ENCODE data around the gene RBFOX2.

RBFOX2 gene

GRCh38 chr22:35761037-35761436, 267.6 kb downstream of the RBFOX2 start:
- Histone ChIP-seq H4K20me1 (ENCODE audit: insufficient read depth, low read length) (no peaks in the 10 kb centered on the region), H3K9me3 (ENCODE audit: low read length) (no peaks in the 10 kb centered on the region), H3K4me1 (ENCODE audit: insufficient read depth, low read length, severe bottlenecking) (peaks cover 72% of the 10 kb centered on the region), H3F3A (ENCODE audit: insufficient read depth, low read length) (no peaks in the 10 kb centered on the region), H3K9ac (ENCODE audit: low read length) (no peak overlapping the region; the same call in 1 of the 2 replicates), H3K79me2 (ENCODE audit: insufficient read depth, low read length) (no peaks in the 10 kb centered on the region), H2AFZ (ENCODE audit: low read length) (no peak overlapping the region), H3K27ac (ENCODE audit: low read depth, low read length, poor library complexity, severe bottlenecking) (peak overlapping the region; percentile 99), H3K4me2 (ENCODE audit: low read length) (no peak overlapping the region), H3K27me3 (ENCODE audit: insufficient read depth, low read length) (no peaks in the 10 kb centered on the region), H3K4me3 (ENCODE audit: low read depth, low read length, poor library complexity, severe bottlenecking) (no peak overlapping the region), H3K36me3 (ENCODE audit: insufficient read depth, low read length) (peaks cover 76% of the 10 kb centered on the region), H3K9me2 (ENCODE audit: low read depth, low read length) (no peaks in the 10 kb centered on the region)
- no peak for TF ChIP-seq EZH2 (IDR thresholded peaks at IDR 0.05; ENCODE audit: borderline replicate concordance, low read length)
- TF ChIP-seq, protein P1, sequence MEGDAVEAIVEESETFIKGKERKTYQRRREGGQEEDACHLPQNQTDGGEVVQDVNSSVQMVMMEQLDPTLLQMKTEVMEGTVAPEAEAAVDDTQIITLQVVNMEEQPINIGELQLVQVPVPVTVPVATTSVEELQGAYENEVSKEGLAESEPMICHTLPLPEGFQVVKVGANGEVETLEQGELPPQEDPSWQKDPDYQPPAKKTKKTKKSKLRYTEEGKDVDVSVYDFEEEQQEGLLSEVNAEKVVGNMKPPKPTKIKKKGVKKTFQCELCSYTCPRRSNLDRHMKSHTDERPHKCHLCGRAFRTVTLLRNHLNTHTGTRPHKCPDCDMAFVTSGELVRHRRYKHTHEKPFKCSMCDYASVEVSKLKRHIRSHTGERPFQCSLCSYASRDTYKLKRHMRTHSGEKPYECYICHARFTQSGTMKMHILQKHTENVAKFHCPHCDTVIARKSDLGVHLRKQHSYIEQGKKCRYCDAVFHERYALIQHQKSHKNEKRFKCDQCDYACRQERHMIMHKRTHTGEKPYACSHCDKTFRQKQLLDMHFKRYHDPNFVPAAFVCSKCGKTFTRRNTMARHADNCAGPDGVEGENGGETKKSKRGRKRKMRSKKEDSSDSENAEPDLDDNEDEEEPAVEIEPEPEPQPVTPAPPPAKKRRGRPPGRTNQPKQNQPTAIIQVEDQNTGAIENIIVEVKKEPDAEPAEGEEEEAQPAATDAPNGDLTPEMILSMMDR (IDR thresholded peaks at IDR 0.05; ENCODE audit: low read length) = peak; percentile 48

- Histone ChIP-seq H3K9me3 (ENCODE audit: low read length) (no peaks in the 10 kb centered on the region), H3K4me1 (ENCODE audit: insufficient read depth, low read length, severe bottlenecking) (peaks cover 79% of the 10 kb centered on the region), H3K9me2 (ENCODE audit: low read depth, low read length) (no peaks in the 10 kb centered on the region), H3K27me3 (ENCODE audit: insufficient read depth, low read length) (no peaks in the 10 kb centered on the region), H3K4me2 (ENCODE audit: low read length) (peak overlapping the region; percentile 5; the same call in 1 of the 2 replicates), H3K36me3 (ENCODE audit: insufficient read depth, low read length) (peaks cover 76% of the 10 kb centered on the region), H3K79me2 (ENCODE audit: insufficient read depth, low read length) (no peaks in the 10 kb centered on the region), H3K9ac (ENCODE audit: low read length) (peak overlapping the region; percentile 8; the same call in 1 of the 2 replicates), H2AFZ (ENCODE audit: low read length) (no peak overlapping the region), H3K27ac (ENCODE audit: low read depth, low read length, poor library complexity, severe bottlenecking) (peak overlapping the region; percentile 99), H4K20me1 (ENCODE audit: insufficient read depth, low read length) (no peaks in the 10 kb centered on the region), H3F3A (ENCODE audit: insufficient read depth, low read length) (no peaks in the 10 kb centered on the region), H3K4me3 (ENCODE audit: low read depth, low read length, poor library complexity, severe bottlenecking) (no peak overlapping the region)
- no peak for TF ChIP-seq EZH2 (IDR thresholded peaks at IDR 0.05; ENCODE audit: borderline replicate concordance, low read length)
- TF ChIP-seq, protein P1 (IDR thresholded peaks at IDR 0.05; ENCODE audit: low read length) = no peak
Observed at GRCh38 chr22:35758394-35758793, 270.2 kb downstream of the RBFOX2 start.

DNA sequence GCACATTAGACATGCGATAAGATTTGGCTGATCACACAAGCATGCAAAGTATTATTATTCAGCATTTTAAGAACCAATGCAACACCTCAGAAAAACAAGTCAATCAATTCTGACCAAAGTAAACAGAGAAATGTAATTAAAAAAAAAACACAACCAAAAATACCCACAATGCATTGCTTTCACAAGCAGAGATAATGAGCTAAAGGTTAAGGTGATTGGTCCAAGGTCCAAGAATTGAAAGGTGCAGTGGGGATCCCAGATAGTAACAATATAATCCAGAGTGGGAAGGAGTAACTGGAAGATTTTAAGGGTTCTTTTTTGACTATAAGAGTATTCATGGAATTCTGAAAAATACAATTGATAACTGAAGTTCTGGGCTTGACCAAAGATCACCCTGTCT, 271.9 kb downstream of the RBFOX2 start:
- H3K36me3 ChIP-seq (ENCODE audit: insufficient read depth, low read length) = peaks cover 70% of the 10 kb centered on the region
- no peaks in the 10 kb centered on the region for H3K27me3 ChIP-seq (ENCODE audit: insufficient read depth, low read length)
- H3K9me3 ChIP-seq (ENCODE audit: low read length) = no peaks in the 10 kb centered on the region

More for the DNA sequence above, 271.9 kb downstream of the RBFOX2 start:
- Histone ChIP-seq H3K27ac (ENCODE audit: low read depth, low read length, poor library complexity, severe bottlenecking) (peak overlapping the region; percentile 99), H3K9me2 (ENCODE audit: low read depth, low read length) (no peaks in the 10 kb centered on the region), H3K79me2 (ENCODE audit: insufficient read depth, low read length) (no peaks in the 10 kb centered on the region), H3F3A (ENCODE audit: insufficient read depth, low read length) (peaks cover 3% of the 10 kb centered on the region; the same call in 1 of the 2 replicates), H2AFZ (ENCODE audit: low read length) (no peak overlapping the region), H3K4me1 (ENCODE audit: insufficient read depth, low read length, severe bottlenecking) (peaks cover 94% of the 10 kb centered on the region), H3K9ac (ENCODE audit: low read length) (no peak overlapping the region), H3K4me3 (ENCODE audit: low read depth, low read length, poor library complexity, severe bottlenecking) (no peak overlapping the region), H3K4me2 (ENCODE audit: low read length) (no peak overlapping the region), H4K20me1 (ENCODE audit: insufficient read depth, low read length) (no peaks in the 10 kb centered on the region)
- no peak for TF ChIP-seq EZH2 (IDR thresholded peaks at IDR 0.05; ENCODE audit: borderline replicate concordance, low read length)
- TF ChIP-seq, protein P1 (IDR thresholded peaks at IDR 0.05; ENCODE audit: low read length) = no peak

Measured in OCI-LY1 (cell line).